GM12873 (cell line): ENCODE results near the gene SPPL3.

Experiments used
- TF ChIP-seq, protein P1 (sequence below): IDR thresholded peaks from 2 replicates; pipeline ENCODE4 v1.5.1; 2012; ENCODE audit warnings: low read depth, mild to moderate bottlenecking, moderate library complexity, low read length, control low read depth; ENCODE audit not compliant: insufficient read depth; ENCODE audit errors: missing control alignments

Gene SPPL3

DNA sequence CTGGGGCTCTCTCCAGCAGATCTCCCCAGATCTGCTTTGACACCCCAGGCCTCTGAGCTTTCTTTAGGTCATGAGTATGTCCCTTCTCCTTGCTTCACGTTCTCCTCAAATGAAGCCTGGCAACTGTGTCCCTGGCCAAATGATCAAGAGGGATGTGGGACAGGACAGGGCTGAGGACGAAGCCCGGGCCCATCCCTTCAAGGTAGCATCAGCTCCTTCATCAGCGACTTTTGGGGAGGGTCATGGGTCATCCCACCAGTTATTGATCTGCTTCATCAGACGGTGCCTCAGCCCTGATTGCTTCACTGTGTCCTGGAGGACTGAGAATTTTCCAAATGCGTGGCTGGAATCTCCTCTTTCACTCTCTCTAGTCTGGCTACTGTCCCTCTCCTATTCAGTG, 146.2 kb downstream of the SPPL3 start:
- TF ChIP-seq, protein P1, sequence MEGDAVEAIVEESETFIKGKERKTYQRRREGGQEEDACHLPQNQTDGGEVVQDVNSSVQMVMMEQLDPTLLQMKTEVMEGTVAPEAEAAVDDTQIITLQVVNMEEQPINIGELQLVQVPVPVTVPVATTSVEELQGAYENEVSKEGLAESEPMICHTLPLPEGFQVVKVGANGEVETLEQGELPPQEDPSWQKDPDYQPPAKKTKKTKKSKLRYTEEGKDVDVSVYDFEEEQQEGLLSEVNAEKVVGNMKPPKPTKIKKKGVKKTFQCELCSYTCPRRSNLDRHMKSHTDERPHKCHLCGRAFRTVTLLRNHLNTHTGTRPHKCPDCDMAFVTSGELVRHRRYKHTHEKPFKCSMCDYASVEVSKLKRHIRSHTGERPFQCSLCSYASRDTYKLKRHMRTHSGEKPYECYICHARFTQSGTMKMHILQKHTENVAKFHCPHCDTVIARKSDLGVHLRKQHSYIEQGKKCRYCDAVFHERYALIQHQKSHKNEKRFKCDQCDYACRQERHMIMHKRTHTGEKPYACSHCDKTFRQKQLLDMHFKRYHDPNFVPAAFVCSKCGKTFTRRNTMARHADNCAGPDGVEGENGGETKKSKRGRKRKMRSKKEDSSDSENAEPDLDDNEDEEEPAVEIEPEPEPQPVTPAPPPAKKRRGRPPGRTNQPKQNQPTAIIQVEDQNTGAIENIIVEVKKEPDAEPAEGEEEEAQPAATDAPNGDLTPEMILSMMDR = no peak

- TF ChIP-seq, protein P1 = no peak
Observed at GRCh38 chr12:120757226-120757742, 146.9 kb downstream of the SPPL3 start.

DNA sequence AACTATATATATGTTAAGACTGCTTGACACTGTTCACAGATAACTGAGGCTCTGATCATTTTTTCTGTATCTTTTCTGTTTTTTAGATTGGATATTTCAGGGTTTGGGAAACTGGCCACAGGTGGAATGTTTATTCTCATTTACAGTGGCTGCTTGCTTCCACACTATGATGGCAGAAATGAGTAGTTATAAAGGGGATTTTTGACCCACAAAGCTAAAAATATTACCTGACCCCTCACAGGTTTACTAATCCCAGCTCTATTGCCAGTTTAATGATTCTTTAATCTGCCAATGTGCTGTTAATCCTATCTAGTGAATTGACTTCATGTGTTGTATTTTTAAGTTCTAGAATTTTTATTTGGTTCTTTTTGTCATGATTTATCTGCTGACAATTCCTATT, 148.9 kb downstream of the SPPL3 start:
- TF ChIP-seq, protein P1 = no peak

DNA sequence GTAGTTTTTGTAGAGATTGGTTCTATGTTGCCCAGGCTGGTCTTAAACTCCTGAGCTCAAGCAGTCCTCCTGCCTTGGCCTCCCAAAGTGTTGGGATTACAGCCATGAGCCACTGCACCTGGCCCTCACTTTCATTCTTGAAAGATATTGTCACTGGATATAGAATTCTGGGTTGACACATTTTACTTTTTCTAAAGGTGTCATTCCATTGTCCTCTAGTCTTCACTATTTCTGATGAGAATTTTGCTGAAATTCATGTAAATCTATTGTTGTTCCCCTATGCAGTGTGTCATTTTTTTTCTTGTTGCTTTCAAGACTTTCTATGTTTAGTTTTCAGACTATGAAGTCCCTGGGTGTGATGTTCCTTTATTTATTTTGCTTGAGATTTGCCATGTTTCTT, 149.4 kb downstream of the SPPL3 start:
- TF ChIP-seq, protein P1 = no peak

DNA sequence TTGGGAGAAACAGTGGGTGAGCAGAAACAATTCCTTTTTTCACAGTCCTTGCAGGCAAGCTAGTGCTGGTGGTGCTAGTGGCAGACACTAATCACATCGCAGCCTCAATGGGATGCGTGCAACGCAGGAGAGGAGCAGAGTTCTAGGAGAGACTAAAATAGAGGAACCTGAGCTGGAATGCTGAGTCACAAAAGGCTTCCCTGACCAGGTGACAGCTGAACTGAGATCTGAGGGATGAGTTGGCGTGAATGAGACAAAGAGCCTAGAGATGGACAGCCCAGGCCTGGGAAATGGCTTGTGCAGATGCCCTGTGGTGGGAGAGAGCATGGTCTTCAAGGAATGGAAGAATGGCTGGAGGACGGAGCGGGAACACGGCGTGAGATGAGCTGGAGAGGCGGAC, 152.8 kb downstream of the SPPL3 start:
- TF ChIP-seq, protein P1 = no peak

DNA sequence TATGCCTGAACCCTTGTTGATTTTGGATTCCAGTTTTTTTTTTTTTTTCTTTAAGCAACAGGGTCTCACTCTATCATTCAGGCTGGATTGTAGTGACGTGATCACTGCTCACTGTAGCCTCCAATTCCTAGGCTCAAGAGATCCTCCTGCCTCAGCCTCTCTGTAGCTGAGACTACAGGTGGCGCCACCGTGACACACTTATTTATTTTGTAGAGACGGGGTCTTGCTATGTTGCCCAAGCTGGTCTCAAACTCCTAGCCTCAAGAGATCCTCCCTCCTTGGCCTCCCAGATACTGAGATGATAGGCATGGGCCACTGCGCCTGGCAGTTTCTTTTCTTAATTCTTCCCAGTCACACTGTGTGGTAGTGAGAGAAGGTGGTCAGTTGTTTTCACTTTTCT, 153.4 kb downstream of the SPPL3 start:
- TF ChIP-seq, protein P1 = no peak

DNA sequence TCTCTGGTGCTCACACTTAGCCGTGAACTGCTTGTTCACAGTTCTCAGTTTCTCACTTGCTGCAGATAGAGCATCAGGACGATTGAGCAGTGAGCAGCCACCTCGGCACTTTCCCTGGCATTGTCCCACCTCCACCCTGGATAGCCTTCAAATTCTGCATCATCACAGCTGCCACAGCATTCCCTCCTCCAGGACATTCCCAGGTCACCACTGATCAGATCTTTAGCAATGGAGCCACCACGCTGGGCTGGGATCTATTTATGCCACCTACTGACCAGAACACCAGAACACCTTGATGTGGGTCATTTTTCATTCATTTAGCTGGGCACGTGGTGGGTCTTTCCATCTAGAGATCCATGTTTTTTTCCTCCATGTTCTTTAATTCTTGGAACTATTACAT, 154.9 kb downstream of the SPPL3 start:
- TF ChIP-seq, protein P1 = no peak
